ENCODE data around the gene GALNT7. TPM values are rescaled to one million over a fixed set of nuclear protein-coding genes. Genes with fewer than 3 reads are reported as not detected.

Gene GALNT7
- total RNA-seq, 4 donors from 2014 or later: 8.7 to 22.4 (median 9.7) TPM

DNA sequence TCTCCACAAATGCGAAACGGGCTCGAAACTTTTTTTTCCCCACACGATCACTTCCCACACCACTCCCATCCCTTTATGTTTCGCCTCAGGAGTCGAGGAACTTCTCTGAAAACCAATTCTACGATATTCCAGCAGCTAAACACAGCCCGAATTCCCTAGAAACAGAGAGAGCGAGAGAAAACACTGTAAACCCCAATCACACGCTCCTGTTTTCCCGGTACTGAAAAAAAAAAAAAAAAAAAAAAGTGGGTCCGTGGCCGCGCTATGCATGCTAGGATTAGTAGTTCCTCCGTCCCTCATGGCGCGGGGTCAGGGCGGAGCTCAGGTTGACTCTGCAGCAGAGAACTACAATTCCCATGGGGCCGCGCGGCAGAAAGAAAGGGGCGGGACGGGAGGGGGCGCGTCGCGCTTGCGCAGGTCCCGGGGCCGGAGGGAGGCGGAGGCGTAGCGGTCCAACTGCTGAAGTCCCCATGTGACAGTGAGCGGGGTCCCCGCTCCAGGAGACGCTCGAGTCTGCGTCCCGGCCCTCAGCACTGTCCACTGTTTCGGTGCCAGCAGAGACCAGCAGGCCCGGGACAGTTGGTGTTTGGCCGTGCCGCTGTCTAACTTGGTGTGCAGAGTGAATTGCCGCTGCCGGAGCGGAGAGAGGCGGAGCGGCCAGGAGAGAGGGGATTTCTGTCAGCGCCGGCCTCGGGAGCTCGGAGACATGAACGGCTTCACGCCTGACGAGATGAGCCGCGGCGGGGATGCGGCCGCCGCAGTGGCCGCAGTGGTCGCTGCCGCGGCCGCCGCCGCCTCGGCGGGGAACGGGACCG is 202.1 kb downstream of the GALNT7 start, which contains the start of gene SAP30:
TSS of gene SAP30 (plus strand) at position 478 of the 815 bp plus-strand sequence. CDS start at position 707, 229 bp downstream.
- DNase-seq (ENCODE audit: low spot score in 2 of 2): peak; percentile 98 to 99
- peaks cover 0 to 3% of the 10 kb centered on the region in 2 donors for H3K27me3 ChIP-seq
- no peaks in the 10 kb centered on the region for H3K9me3 ChIP-seq
- H3K4me3 ChIP-seq: peak within 1 kb of the TSS; percentile 67 to 92 (median 80)
- H3K36me3 ChIP-seq: peaks cover 0 to 2% (median 0%) of the 10 kb centered on the region in 3 donors
- H3K4me1 ChIP-seq: peaks cover 0 to 61% (median 0%) of the 10 kb centered on the region in 4 donors
- H3K27ac ChIP-seq: peak within 1 kb of the TSS; percentile 91 to 99 (median 96)
- WGBS, 2 donors: 1% methylated on average over 36 to 49 of the region's 72 CpGs
- TF ChIP-seq, protein P1, sequence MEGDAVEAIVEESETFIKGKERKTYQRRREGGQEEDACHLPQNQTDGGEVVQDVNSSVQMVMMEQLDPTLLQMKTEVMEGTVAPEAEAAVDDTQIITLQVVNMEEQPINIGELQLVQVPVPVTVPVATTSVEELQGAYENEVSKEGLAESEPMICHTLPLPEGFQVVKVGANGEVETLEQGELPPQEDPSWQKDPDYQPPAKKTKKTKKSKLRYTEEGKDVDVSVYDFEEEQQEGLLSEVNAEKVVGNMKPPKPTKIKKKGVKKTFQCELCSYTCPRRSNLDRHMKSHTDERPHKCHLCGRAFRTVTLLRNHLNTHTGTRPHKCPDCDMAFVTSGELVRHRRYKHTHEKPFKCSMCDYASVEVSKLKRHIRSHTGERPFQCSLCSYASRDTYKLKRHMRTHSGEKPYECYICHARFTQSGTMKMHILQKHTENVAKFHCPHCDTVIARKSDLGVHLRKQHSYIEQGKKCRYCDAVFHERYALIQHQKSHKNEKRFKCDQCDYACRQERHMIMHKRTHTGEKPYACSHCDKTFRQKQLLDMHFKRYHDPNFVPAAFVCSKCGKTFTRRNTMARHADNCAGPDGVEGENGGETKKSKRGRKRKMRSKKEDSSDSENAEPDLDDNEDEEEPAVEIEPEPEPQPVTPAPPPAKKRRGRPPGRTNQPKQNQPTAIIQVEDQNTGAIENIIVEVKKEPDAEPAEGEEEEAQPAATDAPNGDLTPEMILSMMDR (IDR thresholded peaks at IDR 0.05): peak in 2 of 5 experiments; percentile 22 to 25
- peak; percentile 97 to 99 for TF ChIP-seq POLR2A (IDR thresholded peaks at IDR 0.05)
- peak; percentile 45 to 100 for TF ChIP-seq EP300 (IDR thresholded peaks at IDR 0.05)

GRCh38 chr4:173371292-173372192 is 202.9 kb downstream of the GALNT7 start:
- DNase-seq (ENCODE audit: low spot score in 2 of 2): peak; percentile 28 to 43
- Histone ChIP-seq H3K9me3 (no peaks in the 10 kb centered on the region), H3K4me3 (peak overlapping the region; percentile 67 to 92 (median 80)), H3K36me3 (peaks cover 0 to 8% (median 0%) of the 10 kb centered on the region in 3 donors), H3K4me1 (peaks cover 0 to 58% (median 0%) of the 10 kb centered on the region in 4 donors), H3K27me3 (peaks cover 0 to 3% of the 10 kb centered on the region in 2 donors), H3K27ac (peak overlapping the region; percentile 83 to 96 (median 92))
- 0% methylated on average over 47 to 48 of the region's 68 CpGs for WGBS, 2 donors
- TF ChIP-seq POLR2A (IDR thresholded peaks at IDR 0.05) (no peak), EP300 (IDR thresholded peaks at IDR 0.05) (peak in 1 of 2 donors; percentile 78)

Small RNA genes within 50 kb of the gene (small RNA-seq; reads per million reads assigned to genes)
- gene MIR548T (not detected), gene RN7SL253P (not detected)

Other genes with a start within 250 kb of the GALNT7 start
- gene HMGB2, start 165.5 kb downstream of the GALNT7 start, total RNA-seq: 10 to 100 TPM; 63.3 to 83.4 (median 72.4) TPM
- 10 to 100 TPM; 27.7 to 88.5 (median 49.1) TPM for gene SAP30, start 202.1 kb downstream of the GALNT7 start, total RNA-seq
- 1 to 10 TPM in 1 of 4 donors, under 1 TPM in 3; 0.21 to 2.2 (median 0.59) TPM for gene SCRG1, start 230.3 kb downstream of the GALNT7 start, total RNA-seq

Data from tibial nerve (tissue), 4 donors.